HepG2 (cell line): ENCODE results near the gene NBPF1.
"Not testable (repeated sequence)": the region's sequence is repeated elsewhere in the genome, so short reads cannot be mapped to it uniquely, and the experiment has no call there.

ENCODE experiments used
- BHLHE40 ChIP-seq: IDR thresholded peaks from 2 replicates; pipeline ENCODE4 v1.6.1; 2011; ENCODE audit warnings: low read length, improper control_type of control experiment
- CBFB ChIP-seq: sonication (generic); formaldehyde crosslinking; IDR thresholded peaks from 2 replicates; pipeline ENCODE4 v1.4.0; 2020; ENCODE audit warnings: missing genetic modification reagents
- GABPA ChIP-seq, 2 experiments: IDR thresholded peaks; 2 replicates each; pipeline ENCODE4 v1.6.1; 2011 to 2016; ENCODE audit warnings: low read depth in 2 of 2, low read length in 1 of 2, missing biosample characterization in 1 of 2, missing genetic modification characterization in 1 of 2
- TF ChIP-seq, protein P1 (sequence below), 2 experiments: sonication (generic) in 1 of 2; formaldehyde crosslinking in 1 of 2; IDR thresholded peaks; 2 replicates each; pipeline versions ENCODE4 v1.5.1 to v1.6.1; 2011 to 2020; ENCODE audit warnings: borderline replicate concordance in 1 of 2, low read depth in 1 of 2, low read length in 1 of 2, mild to moderate bottlenecking in 1 of 2, missing genetic modification reagents in 1 of 2, moderate library complexity in 1 of 2

- TF ChIP-seq GABPA (IDR thresholded peaks at IDR 0.05; ENCODE audit: low read depth, low read length); GABPA (CRISPR knock-in tag; IDR thresholded peaks at IDR 0.05; ENCODE audit: low read depth); CBFB (CRISPR knock-in tag); BHLHE40: not testable (repeated sequence)
- TF ChIP-seq, protein P1, sequence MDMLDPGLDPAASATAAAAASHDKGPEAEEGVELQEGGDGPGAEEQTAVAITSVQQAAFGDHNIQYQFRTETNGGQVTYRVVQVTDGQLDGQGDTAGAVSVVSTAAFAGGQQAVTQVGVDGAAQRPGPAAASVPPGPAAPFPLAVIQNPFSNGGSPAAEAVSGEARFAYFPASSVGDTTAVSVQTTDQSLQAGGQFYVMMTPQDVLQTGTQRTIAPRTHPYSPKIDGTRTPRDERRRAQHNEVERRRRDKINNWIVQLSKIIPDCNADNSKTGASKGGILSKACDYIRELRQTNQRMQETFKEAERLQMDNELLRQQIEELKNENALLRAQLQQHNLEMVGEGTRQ (IDR thresholded peaks at IDR 0.05; ENCODE audit: low read depth, low read length) = not testable (repeated sequence)
- TF ChIP-seq, protein P1 (CRISPR knock-in tag; IDR thresholded peaks at IDR 0.05; ENCODE audit: borderline replicate concordance) = not testable (repeated sequence)
These were observed 3.6 kb downstream of the NBPF1 start for GRCh38 chr1:16609761-16610160.
